Measurements from ENCODE around the gene IL17RB. TPM values are rescaled to one million over a fixed set of nuclear protein-coding genes. Genes with fewer than 3 reads are reported as not detected.

The IL17RB gene
- polyA plus RNA-seq, 1 experiment: not detected

DNA sequence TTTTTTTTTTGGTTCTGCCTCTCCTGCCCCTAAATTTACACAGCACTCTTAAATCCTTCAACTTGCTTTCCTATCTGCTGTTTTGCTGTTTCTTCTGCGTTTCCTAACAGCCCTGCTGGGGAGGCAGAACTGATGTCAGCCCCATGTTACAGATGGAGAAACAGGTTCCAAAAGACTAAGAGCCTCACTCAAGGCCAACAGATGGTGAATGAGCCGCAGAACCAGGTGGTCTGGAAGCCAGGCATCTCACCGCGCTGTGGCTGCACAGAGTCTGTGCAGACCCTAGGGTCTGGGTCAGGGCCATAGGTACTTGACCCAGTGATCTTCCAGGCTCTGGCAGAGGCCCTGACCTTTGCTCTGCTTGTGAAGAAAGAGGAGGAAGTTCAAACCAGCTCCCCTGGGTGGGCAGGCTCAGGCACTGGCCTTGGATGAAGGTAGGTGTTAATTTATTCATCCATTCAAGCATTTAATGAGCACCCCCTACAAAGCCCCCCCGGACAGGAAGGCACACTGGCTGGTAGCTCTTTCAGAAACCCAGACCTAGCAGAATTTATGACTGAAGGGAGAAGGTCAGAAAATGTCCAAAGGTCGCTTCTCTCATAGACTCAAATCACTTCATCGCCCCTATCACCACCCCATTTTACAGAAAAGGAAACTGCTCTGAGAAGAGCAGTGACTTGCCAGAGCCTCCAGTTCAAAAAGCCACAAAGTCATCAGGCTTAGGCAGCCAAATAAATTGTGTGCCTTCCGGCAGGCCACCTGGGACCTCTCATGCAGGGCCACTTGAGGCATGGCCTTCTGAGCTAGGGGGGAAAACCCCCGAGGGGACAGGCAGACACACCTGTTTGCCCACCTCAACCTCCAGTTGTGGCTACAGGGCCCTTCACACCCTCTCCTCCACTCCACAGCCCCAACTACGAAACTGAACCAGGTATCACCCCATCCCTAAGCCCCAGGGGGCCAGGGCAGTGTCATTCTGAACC, 2.9 kb upstream of the IL17RB start:
- Histone ChIP-seq H3K9me3 (ENCODE audit: control insufficient read depth, insufficient read depth, low read length) (peaks cover 3% of the 10 kb centered on the region; the same call in 1 of the 2 replicates), H3K27ac (ENCODE audit: low read depth, low read length) (no peak overlapping the region), H3K4me3 (ENCODE audit: low read depth, low read length) (no peak overlapping the region), H3K27me3 (ENCODE audit: control insufficient read depth, insufficient read depth, low read length) (peaks cover 45% of the 10 kb centered on the region)
- TF ChIP-seq CTCF (IDR thresholded peaks at IDR 0.05; ENCODE audit: low read depth, low read length): no peak
- ChIA-PET CTCF (no interaction called here), POLR2A (interaction anchor here (0.6 kb wide), 1 partner anchor 288 kb away, joined by 8 read pairs; no protein-coding TSS in a partner anchor)
- no peak for DNase-seq (ENCODE audit: low read depth, low spot score)

DNA sequence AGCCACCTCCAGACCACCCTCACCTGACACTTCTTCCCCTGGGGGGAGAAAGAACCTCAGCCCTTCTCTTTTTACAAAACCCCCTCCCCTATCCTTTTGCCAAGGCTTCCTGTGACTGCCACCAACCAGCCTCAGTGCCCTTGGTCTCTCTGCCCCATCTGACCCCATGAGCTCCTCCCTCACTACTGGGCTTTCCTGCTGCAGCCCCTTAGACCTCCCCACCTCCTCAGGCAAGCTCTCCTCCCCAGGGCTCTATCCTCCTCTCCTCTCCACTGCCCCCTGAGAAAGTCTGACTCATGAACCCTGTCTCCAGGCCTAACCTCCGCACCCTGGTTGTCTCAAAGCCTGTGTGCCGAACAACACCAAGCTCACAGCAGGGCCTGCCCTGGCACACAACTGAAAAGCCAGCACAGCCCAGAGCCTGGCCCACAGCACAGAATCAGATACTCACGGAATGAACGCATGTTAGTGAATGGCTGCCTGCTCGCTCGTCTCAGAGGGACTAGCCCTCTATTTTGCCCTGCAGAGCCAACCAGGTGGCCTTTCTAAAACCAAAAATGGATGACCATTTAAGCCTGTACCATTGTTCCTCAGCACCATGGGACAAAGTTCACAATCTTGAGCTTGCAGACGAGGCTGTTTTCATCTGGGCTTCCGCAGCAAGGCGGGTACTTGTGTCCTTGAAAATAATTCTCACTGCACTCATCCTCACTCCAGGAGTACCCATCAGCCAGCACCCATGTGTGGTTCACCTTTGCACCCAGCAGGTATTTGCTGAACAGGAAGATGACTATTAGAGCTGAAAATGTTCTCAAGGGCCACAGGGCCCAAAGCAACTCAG, 1.9 kb upstream of the IL17RB start:
- ChIA-PET POLR2A (no interaction called here), CTCF (interaction anchor here (1.1 kb wide), 1 partner anchor 13 kb away, joined by 3 read pairs; no protein-coding TSS in a partner anchor)
- Histone ChIP-seq H3K4me3 (ENCODE audit: low read depth, low read length) (no peak overlapping the region), H3K27me3 (ENCODE audit: control insufficient read depth, insufficient read depth, low read length) (peaks cover 53% of the 10 kb centered on the region), H3K27ac (ENCODE audit: low read depth, low read length) (no peak overlapping the region), H3K9me3 (ENCODE audit: control insufficient read depth, insufficient read depth, low read length) (peaks cover 3% of the 10 kb centered on the region; the same call in 1 of the 2 replicates)
- TF ChIP-seq CTCF (IDR thresholded peaks at IDR 0.05; ENCODE audit: low read depth, low read length): no peak
- DNase-seq (ENCODE audit: low read depth, low spot score): no peak

DNA sequence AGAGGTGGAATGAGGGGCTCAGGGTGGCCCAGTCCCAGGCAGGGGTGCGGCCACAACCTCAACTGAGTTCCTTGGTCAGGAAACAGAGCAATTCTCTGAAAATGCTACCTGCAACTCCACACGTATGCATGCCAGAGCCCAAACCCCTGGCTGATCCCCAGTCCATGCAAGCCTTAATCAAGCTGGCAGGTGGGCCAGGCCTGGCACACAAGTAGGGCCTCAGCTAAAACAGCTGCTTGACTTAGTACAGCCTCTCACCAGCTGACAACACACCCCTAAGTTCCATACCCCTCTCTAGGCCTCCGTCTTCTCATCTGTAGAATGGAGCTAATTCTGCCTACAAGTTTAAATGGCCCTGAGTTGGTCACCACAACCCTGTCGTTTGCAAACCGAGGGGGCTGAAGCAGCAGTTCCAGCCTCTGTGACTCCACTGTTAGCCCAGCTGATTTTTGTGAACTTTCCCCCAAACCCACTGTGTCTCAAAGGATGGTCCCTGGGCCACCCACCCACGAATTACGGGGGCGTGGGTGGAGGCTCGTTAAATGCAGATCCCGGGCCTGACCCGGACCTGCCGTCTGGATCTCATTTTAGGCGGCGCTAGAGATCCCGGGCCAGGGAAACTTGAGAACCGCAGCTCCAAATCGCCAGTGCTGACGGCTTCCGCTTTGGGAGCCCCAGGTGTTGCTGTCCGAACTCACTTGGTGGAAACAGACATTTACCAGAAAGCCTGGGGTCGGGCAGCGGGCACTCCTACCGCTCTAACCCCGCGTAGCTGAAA, 1.1 kb upstream of the IL17RB start:
- Histone ChIP-seq H3K9me3 (ENCODE audit: control insufficient read depth, insufficient read depth, low read length) (peaks cover 3% of the 10 kb centered on the region; the same call in 1 of the 2 replicates), H3K27me3 (ENCODE audit: control insufficient read depth, insufficient read depth, low read length) (peaks cover 53% of the 10 kb centered on the region), H3K4me3 (ENCODE audit: low read depth, low read length) (peak overlapping the region; percentile 56), H3K27ac (ENCODE audit: low read depth, low read length) (peak overlapping the region; percentile 21)
- ChIA-PET POLR2A (no interaction called here), CTCF (interaction anchor here (0.6 to 1.1 kb wide), 3 partner anchors 12 to 135 kb away, joined by 3 to 6 read pairs (median 3); no protein-coding TSS in a partner anchor)
- peak; percentile 30 for TF ChIP-seq CTCF (IDR thresholded peaks at IDR 0.05; ENCODE audit: low read depth, low read length)
- no peak for DNase-seq (ENCODE audit: low read depth, low spot score)

DNA sequence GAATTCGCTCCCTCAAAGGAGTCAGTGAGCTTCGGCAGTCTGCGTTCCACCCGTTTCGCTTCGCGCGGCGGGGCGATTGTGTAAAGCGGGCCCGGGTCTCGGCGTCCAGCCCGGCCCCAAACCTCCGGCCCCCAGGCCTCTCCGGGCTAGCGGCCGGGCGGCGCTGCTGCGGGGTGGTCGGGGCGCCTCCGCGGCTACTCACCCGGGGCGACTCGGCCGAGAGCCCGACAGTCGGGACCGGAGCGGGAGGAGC, 561 bp upstream of the IL17RB start:
- H3K4me3 ChIP-seq (ENCODE audit: low read depth, low read length): peak overlapping the region; percentile 56
- CTCF ChIA-PET: interaction anchor here (0.6 to 1.1 kb wide), 3 partner anchors 11 to 135 kb away, joined by 3 to 6 read pairs (median 3); no protein-coding TSS in a partner anchor
- DNase-seq (ENCODE audit: low read depth, low spot score): no peak
- peaks cover 53% of the 10 kb centered on the region for H3K27me3 ChIP-seq (ENCODE audit: control insufficient read depth, insufficient read depth, low read length)
- H3K27ac ChIP-seq (ENCODE audit: low read depth, low read length): peak overlapping the region; percentile 21
- TF ChIP-seq CTCF (IDR thresholded peaks at IDR 0.05; ENCODE audit: low read depth, low read length): no peak
- H3K9me3 ChIP-seq (ENCODE audit: control insufficient read depth, insufficient read depth, low read length): peaks cover 3% of the 10 kb centered on the region; the same call in 1 of the 2 replicates
- POLR2A ChIA-PET: no interaction called here
